Progenitor cell of endocrine pancreas (in vitro differentiated cells): Measurements from ENCODE around the gene SORCS2. TPM values are rescaled to one million over a fixed set of nuclear protein-coding genes. Genes with fewer than 3 reads are reported as not detected.

Source experiments
- DNase-seq: peaks from one replicate; pipeline ENCODE4 v3.0.0; 2021; ENCODE audit warnings: low spot score; ENCODE audit not compliant: unreplicated experiment
- H3K27ac Mint-ChIP-seq: 2 replicates; pipeline ENCODE4 v1.8.0; 2021; ENCODE audit warnings: mild to moderate bottlenecking, moderate library complexity, mixed read lengths
- H3K27me3 Mint-ChIP-seq: 2 replicates; pipeline ENCODE4 v1.8.0; 2021; ENCODE audit warnings: mixed read lengths
- H3K36me3 Mint-ChIP-seq: 2 replicates; pipeline ENCODE4 v1.8.0; 2022; ENCODE audit warnings: mixed read lengths; ENCODE audit not compliant: insufficient read depth
- H3K4me1 Mint-ChIP-seq: 2 replicates; pipeline ENCODE4 v1.8.0; 2021; ENCODE audit warnings: low read depth, mixed read lengths
- H3K4me3 Mint-ChIP-seq: 2 replicates; pipeline ENCODE4 v1.8.0; 2021; ENCODE audit warnings: low read depth, mild to moderate bottlenecking, moderate library complexity, mixed read lengths
- H3K9me3 Mint-ChIP-seq: 2 replicates; pipeline ENCODE4 v1.8.0; 2021; ENCODE audit warnings: low read depth, mixed read lengths
- CTCF ChIP-seq: fragments of 200-600 bp; sonication (generic); IDR thresholded peaks from one replicate; pipeline ENCODE4 v1.5.0; 2021; ENCODE audit warnings: antibody characterized with exemption, mild to moderate bottlenecking; ENCODE audit not compliant: unreplicated experiment
- total RNA-seq: library from RNA; stranded (reverse); gene quantifications from 2 replicates; pipeline ENCODE4 v1.2.1, GENCODE V29; 2021

Gene SORCS2
- total RNA-seq, 1 donor from 2014 or later: 2.2 TPM

GRCh38 chr4:7732263-7732662 is 539.9 kb downstream of the SORCS2 start:
- no peak for TF ChIP-seq CTCF
- H3K4me1 Mint-ChIP-seq: no peaks in the 10 kb centered on the region
- H3K27me3 Mint-ChIP-seq: peaks cover 17% of the 10 kb centered on the region
- no peak overlapping the region for H3K4me3 Mint-ChIP-seq
- H3K9me3 Mint-ChIP-seq: no peaks in the 10 kb centered on the region
- no peak for DNase-seq
- no peak overlapping the region for H3K27ac Mint-ChIP-seq
- no peaks in the 10 kb centered on the region for H3K36me3 Mint-ChIP-seq

- Mint-ChIP-seq H3K27me3 (peaks cover 17% of the 10 kb centered on the region), H3K4me1 (no peaks in the 10 kb centered on the region), H3K27ac (no peak overlapping the region), H3K4me3 (no peak overlapping the region), H3K9me3 (no peaks in the 10 kb centered on the region), H3K36me3 (no peaks in the 10 kb centered on the region)
- DNase-seq: no peak
- TF ChIP-seq CTCF: no peak
Observed at GRCh38 chr4:7733201-7733600, 540.9 kb downstream of the SORCS2 start.

- H3K9me3 Mint-ChIP-seq: no peaks in the 10 kb centered on the region
- no peak overlapping the region for H3K4me3 Mint-ChIP-seq
- no peaks in the 10 kb centered on the region for H3K4me1 Mint-ChIP-seq
- TF ChIP-seq CTCF: no peak
- H3K36me3 Mint-ChIP-seq: no peaks in the 10 kb centered on the region
- DNase-seq: no peak
- H3K27me3 Mint-ChIP-seq: peaks cover 17% of the 10 kb centered on the region
- H3K27ac Mint-ChIP-seq: no peak overlapping the region
Observed at GRCh38 chr4:7733801-7734650, 541.7 kb downstream of the SORCS2 start.

- peaks cover 17% of the 10 kb centered on the region for H3K27me3 Mint-ChIP-seq
- no peak overlapping the region for H3K27ac Mint-ChIP-seq
- no peak for TF ChIP-seq CTCF
- H3K9me3 Mint-ChIP-seq: no peaks in the 10 kb centered on the region
- no peak overlapping the region for H3K4me3 Mint-ChIP-seq
- H3K4me1 Mint-ChIP-seq: no peaks in the 10 kb centered on the region
- H3K36me3 Mint-ChIP-seq: no peaks in the 10 kb centered on the region
- DNase-seq: no peak
Observed at GRCh38 chr4:7734651-7735260, 542.4 kb downstream of the SORCS2 start.

- no peak for DNase-seq
- Mint-ChIP-seq H3K27me3 (peaks cover 16% of the 10 kb centered on the region), H3K4me1 (no peaks in the 10 kb centered on the region), H3K4me3 (no peak overlapping the region), H3K36me3 (no peaks in the 10 kb centered on the region), H3K27ac (no peak overlapping the region), H3K9me3 (no peaks in the 10 kb centered on the region)
- TF ChIP-seq CTCF: no peak
Observed at GRCh38 chr4:7735395-7735794, 543.1 kb downstream of the SORCS2 start.
